Measurements from ENCODE around the gene ACSM2A.
"Not testable (repeated sequence)": the region's sequence is repeated elsewhere in the genome, so short reads cannot be mapped to it uniquely, and the experiment has no call there.

Gene ACSM2A

GRCh38 chr16:20485408-20485807, 34.1 kb downstream of the ACSM2A start:
- no peak overlapping the region for H3K27ac Mint-ChIP-seq
- DNase-seq = no peak
- CTCF ChIA-PET = no interaction called here
- no peak overlapping the region for H3K4me3 Mint-ChIP-seq
- H3K4me1 Mint-ChIP-seq = no peaks in the 10 kb centered on the region
- H3K36me3 Mint-ChIP-seq = no peaks in the 10 kb centered on the region
- no peaks in the 10 kb centered on the region for H3K9me3 Mint-ChIP-seq
- no peaks in the 10 kb centered on the region for H3K27me3 Mint-ChIP-seq

GRCh38 chr16:20490994-20491393, 39.7 kb downstream of the ACSM2A start:
- H3K4me3 Mint-ChIP-seq, H3K4me1 Mint-ChIP-seq, DNase-seq, H3K27me3 Mint-ChIP-seq, H3K9me3 Mint-ChIP-seq, H3K27ac Mint-ChIP-seq, H3K36me3 Mint-ChIP-seq, CTCF ChIA-PET: not testable (repeated sequence)

GRCh38 chr16:20491448-20491847, 40.1 kb downstream of the ACSM2A start:
- H3K27ac Mint-ChIP-seq, H3K9me3 Mint-ChIP-seq, CTCF ChIA-PET, H3K4me3 Mint-ChIP-seq, DNase-seq, H3K36me3 Mint-ChIP-seq, H3K27me3 Mint-ChIP-seq, H3K4me1 Mint-ChIP-seq: not testable (repeated sequence)

- no peaks in the 10 kb centered on the region for H3K27me3 Mint-ChIP-seq
- no peak overlapping the region for H3K27ac Mint-ChIP-seq
- CTCF ChIA-PET = no interaction called here
- H3K36me3 Mint-ChIP-seq = no peaks in the 10 kb centered on the region
- peaks cover 14% of the 10 kb centered on the region for H3K9me3 Mint-ChIP-seq
- DNase-seq = no peak
- no peaks in the 10 kb centered on the region for H3K4me1 Mint-ChIP-seq
- no peak overlapping the region for H3K4me3 Mint-ChIP-seq
Measured at GRCh38 chr16:20504418-20504817, 53.1 kb downstream of the ACSM2A start.

- no peak for DNase-seq
- no peaks in the 10 kb centered on the region for H3K4me1 Mint-ChIP-seq
- H3K27ac Mint-ChIP-seq = no peak overlapping the region
- no peaks in the 10 kb centered on the region for H3K27me3 Mint-ChIP-seq
- H3K9me3 Mint-ChIP-seq = peaks cover 14% of the 10 kb centered on the region
- no peak overlapping the region for H3K4me3 Mint-ChIP-seq
- no peaks in the 10 kb centered on the region for H3K36me3 Mint-ChIP-seq
- CTCF ChIA-PET = no interaction called here
Measured at GRCh38 chr16:20507280-20507679, 56.0 kb downstream of the ACSM2A start.

GRCh38 chr16:20510323-20510722, 59.0 kb downstream of the ACSM2A start:
- Mint-ChIP-seq H3K36me3 (no peaks in the 10 kb centered on the region), H3K27me3 (no peaks in the 10 kb centered on the region), H3K9me3 (peaks cover 14% of the 10 kb centered on the region), H3K27ac (no peak overlapping the region), H3K4me3 (no peak overlapping the region), H3K4me1 (no peaks in the 10 kb centered on the region)
- DNase-seq = no peak
- CTCF ChIA-PET = no interaction called here

- Mint-ChIP-seq H3K9me3 (no peaks in the 10 kb centered on the region), H3K4me1 (no peaks in the 10 kb centered on the region), H3K27ac (no peak overlapping the region), H3K4me3 (no peak overlapping the region), H3K27me3 (peaks cover 5% of the 10 kb centered on the region), H3K36me3 (no peaks in the 10 kb centered on the region)
- no peak for DNase-seq
- CTCF ChIA-PET = no interaction called here
Measured at GRCh38 chr16:20515688-20516090, 64.4 kb downstream of the ACSM2A start.

- Mint-ChIP-seq H3K4me3 (no peak overlapping the region), H3K27me3 (peaks cover 5% of the 10 kb centered on the region), H3K36me3 (no peaks in the 10 kb centered on the region), H3K9me3 (no peaks in the 10 kb centered on the region), H3K27ac (no peak overlapping the region), H3K4me1 (no peaks in the 10 kb centered on the region)
- DNase-seq = no peak
- CTCF ChIA-PET = no interaction called here
Measured at GRCh38 chr16:20517149-20517548, 65.8 kb downstream of the ACSM2A start.

- Mint-ChIP-seq H3K4me3 (no peak overlapping the region), H3K27ac (no peak overlapping the region), H3K9me3 (no peaks in the 10 kb centered on the region), H3K36me3 (no peaks in the 10 kb centered on the region), H3K27me3 (peaks cover 5% of the 10 kb centered on the region), H3K4me1 (no peaks in the 10 kb centered on the region)
- CTCF ChIA-PET = no interaction called here
- no peak for DNase-seq
Measured at GRCh38 chr16:20519231-20519630, 67.9 kb downstream of the ACSM2A start.

- no peak overlapping the region for H3K4me3 Mint-ChIP-seq
- no peaks in the 10 kb centered on the region for H3K9me3 Mint-ChIP-seq
- H3K27ac Mint-ChIP-seq = no peak overlapping the region
- DNase-seq = no peak
- H3K4me1 Mint-ChIP-seq = no peaks in the 10 kb centered on the region
- no peaks in the 10 kb centered on the region for H3K36me3 Mint-ChIP-seq
- H3K27me3 Mint-ChIP-seq = peaks cover 5% of the 10 kb centered on the region
- CTCF ChIA-PET = no interaction called here
Measured at GRCh38 chr16:20520103-20520502, 68.8 kb downstream of the ACSM2A start.

- H3K36me3 Mint-ChIP-seq, H3K4me1 Mint-ChIP-seq, H3K4me3 Mint-ChIP-seq, H3K27me3 Mint-ChIP-seq, CTCF ChIA-PET, H3K27ac Mint-ChIP-seq, H3K9me3 Mint-ChIP-seq, DNase-seq: not testable (repeated sequence)
Measured at GRCh38 chr16:20531795-20532194, 80.5 kb downstream of the ACSM2A start.

- H3K27me3 Mint-ChIP-seq, H3K4me3 Mint-ChIP-seq, H3K36me3 Mint-ChIP-seq, H3K4me1 Mint-ChIP-seq, DNase-seq, H3K27ac Mint-ChIP-seq, CTCF ChIA-PET, H3K9me3 Mint-ChIP-seq: not testable (repeated sequence)
Measured at GRCh38 chr16:20532284-20532792, 81.0 kb downstream of the ACSM2A start.

- H3K27ac Mint-ChIP-seq, H3K9me3 Mint-ChIP-seq, H3K4me3 Mint-ChIP-seq, H3K27me3 Mint-ChIP-seq, H3K36me3 Mint-ChIP-seq, H3K4me1 Mint-ChIP-seq, DNase-seq, CTCF ChIA-PET: not testable (repeated sequence)
Measured at GRCh38 chr16:20536669-20537068, 85.3 kb downstream of the ACSM2A start.

All from activated naive CD4-positive, alpha-beta T cell treated with anti-CD3 and anti-CD28 coated beads, Interleukin-2, amount 10 ng/mL, durations not matched to agents 7 days and 5 days (primary cell).